AG04450 (cell line): ENCODE data around the gene GCH1. TPM values are rescaled to one million over a fixed set of nuclear protein-coding genes. Genes with fewer than 3 reads are reported as not detected.
A peak's percentile ranks its signal among the peaks of the same experiment; 100 is the strongest.
"Not testable (repeated sequence)": the region's sequence is repeated elsewhere in the genome, so short reads cannot be mapped to it uniquely, and the experiment has no call there.

Experiments used
- CTCF ChIA-PET: fragments of 300-600, 350-600 bp; formaldehyde crosslinking; extraction: SDS; loops from one replicate; lab custom pipeline; 2022; ENCODE audit warnings: antibody characterized with exemption, inconsistent platforms; lab: Charles Lee
- POLR2A ChIA-PET: fragments of 350-600 bp; formaldehyde crosslinking; extraction: SDS; loops from one replicate; lab custom pipeline; 2021; ENCODE audit warnings: antibody characterized with exemption, inconsistent platforms; lab: Yijun Ruan, JAX
- DNase-seq: peaks from one replicate; pipeline ENCODE4 v3.0.0-alpha.2; 2011; ENCODE audit warnings: low read depth, low spot score
- H3K27ac ChIP-seq: one replicate; pipeline ENCODE4 v1.5.1; 2012; ENCODE audit warnings: low read depth, low read length, control low read depth
- H3K27me3 ChIP-seq: one replicate; pipeline ENCODE4 v1.6.0; 2012; ENCODE audit warnings: low read length; ENCODE audit not compliant: control insufficient read depth, insufficient read depth
- H3K4me3 ChIP-seq: 2 replicates; pipeline ENCODE4 v1.5.1; 2011; ENCODE audit warnings: mild to moderate bottlenecking, low read depth, low read length, control low read depth
- H3K9me3 ChIP-seq: 2 replicates; pipeline ENCODE4 v1.5.1; 2012; ENCODE audit warnings: low read length; ENCODE audit not compliant: control insufficient read depth, insufficient read depth
- polyA plus RNA-seq: library from polyadenylated mRNA; depleted of rRNA; stranded (reverse); fragments of >200 nt; gene quantifications from 2 replicates; pipeline ENCODE4 v1.2.3, GENCODE V29; 2011
- TF ChIP-seq, protein P1 (sequence below): IDR thresholded peaks from 2 replicates; pipeline ENCODE4 v1.5.1; 2011; ENCODE audit warnings: low read depth, low read length, control low read depth, inconsistent platforms

Gene GCH1
- polyA plus RNA-seq, 1 experiment: 0.88 TPM

DNA sequence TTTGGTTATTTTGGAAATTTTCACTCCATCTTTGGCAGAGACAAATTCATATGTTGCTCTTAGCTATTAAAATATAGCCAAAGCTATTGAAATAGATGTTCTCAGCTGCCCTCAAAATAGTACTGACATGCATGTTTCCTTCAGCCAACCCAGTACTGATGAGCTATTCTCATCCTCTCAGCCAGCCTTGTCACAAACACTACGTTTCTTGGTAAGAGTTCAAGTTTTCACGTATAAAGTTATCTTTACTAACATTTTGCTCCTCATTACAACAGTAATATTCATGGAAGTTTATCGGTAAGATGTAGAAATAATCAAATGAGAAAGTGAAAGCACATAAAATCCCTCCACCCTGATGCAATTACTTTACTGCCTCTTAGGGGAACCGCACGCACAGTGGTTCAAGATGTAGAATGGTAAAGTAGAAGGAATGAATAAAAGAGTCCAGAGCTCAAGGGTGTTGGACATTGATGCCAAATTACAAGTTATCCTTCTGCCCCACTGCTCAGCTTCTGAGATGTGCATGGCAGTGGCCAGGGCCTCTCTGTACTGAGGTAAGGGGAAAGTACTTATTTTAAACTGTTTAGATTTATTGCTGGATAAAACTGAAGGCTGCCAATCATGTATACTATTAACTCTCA is 20.7 kb downstream of the GCH1 start:
- TF ChIP-seq, protein P1, sequence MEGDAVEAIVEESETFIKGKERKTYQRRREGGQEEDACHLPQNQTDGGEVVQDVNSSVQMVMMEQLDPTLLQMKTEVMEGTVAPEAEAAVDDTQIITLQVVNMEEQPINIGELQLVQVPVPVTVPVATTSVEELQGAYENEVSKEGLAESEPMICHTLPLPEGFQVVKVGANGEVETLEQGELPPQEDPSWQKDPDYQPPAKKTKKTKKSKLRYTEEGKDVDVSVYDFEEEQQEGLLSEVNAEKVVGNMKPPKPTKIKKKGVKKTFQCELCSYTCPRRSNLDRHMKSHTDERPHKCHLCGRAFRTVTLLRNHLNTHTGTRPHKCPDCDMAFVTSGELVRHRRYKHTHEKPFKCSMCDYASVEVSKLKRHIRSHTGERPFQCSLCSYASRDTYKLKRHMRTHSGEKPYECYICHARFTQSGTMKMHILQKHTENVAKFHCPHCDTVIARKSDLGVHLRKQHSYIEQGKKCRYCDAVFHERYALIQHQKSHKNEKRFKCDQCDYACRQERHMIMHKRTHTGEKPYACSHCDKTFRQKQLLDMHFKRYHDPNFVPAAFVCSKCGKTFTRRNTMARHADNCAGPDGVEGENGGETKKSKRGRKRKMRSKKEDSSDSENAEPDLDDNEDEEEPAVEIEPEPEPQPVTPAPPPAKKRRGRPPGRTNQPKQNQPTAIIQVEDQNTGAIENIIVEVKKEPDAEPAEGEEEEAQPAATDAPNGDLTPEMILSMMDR: no peak
- Histone ChIP-seq H3K27ac (peak overlapping the region; percentile 57), H3K27me3 (peaks cover 3% of the 10 kb centered on the region), H3K9me3 (no peaks in the 10 kb centered on the region), H3K4me3 (peak overlapping the region; percentile 61)
- ChIA-PET POLR2A (no interaction called here), CTCF (interaction anchor here (1.0 to 1.5 kb wide), 4 partner anchors 10 to 318 kb away, joined by 3 to 7 read pairs (median 4); partner anchors contain the start of gene GCH1)
- DNase-seq: no peak

DNA sequence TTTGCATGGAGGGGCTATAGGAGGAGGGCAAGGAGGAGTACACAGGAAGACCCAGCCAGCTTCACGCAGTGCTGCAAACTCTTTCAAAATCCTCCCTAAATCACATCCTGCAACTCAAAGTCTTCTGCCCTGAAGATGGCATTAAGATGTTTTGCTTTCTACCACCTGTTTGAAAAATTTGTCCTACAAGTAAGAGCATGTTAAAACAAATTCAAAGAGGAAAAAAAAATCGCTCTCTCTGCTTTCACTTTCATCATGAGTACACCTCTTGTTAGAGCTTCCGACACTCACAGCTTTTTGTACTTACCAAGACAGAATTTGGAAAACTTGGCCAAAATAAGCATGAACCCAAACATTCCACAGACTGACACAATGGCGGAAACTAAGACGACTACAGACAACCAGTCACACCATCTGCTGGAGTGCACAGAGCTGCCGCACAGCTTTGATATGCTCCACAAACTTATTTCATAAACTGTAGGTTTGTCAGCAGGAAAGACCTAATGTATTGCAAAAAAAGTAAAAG is 21.3 kb downstream of the GCH1 start:
- ChIA-PET CTCF (interaction anchor here (0.6 to 1.5 kb wide), 5 partner anchors 10 to 317 kb away, joined by 3 to 7 read pairs (median 5); partner anchors contain the start of gene GCH1), POLR2A (no interaction called here)
- H3K9me3 ChIP-seq: no peaks in the 10 kb centered on the region
- TF ChIP-seq, protein P1: no peak
- peaks cover 3% of the 10 kb centered on the region for H3K27me3 ChIP-seq
- H3K4me3 ChIP-seq: peak overlapping the region; percentile 61
- peak overlapping the region; percentile 57 for H3K27ac ChIP-seq
- DNase-seq: no peak

DNA sequence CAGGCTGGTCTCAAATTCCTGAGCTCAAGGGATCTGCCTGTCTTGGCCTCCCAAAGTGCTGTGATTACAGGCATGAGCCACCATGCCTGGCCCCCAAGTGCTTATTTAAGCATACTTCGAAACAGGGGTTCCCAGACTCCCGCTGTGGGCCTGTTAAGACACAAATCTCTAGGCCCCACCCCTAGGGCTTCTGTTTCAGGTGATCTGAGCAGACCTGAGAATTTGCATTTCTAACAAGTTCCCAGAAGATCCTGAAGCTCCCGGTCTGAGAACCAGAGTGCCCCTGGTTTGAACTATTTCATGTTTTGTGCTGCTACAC is 25.0 kb downstream of the GCH1 start:
- no peak for DNase-seq
- H3K4me3 ChIP-seq: no peak overlapping the region
- TF ChIP-seq, protein P1: no peak
- peaks cover 3% of the 10 kb centered on the region for H3K27me3 ChIP-seq
- H3K27ac ChIP-seq: no peak overlapping the region
- no peaks in the 10 kb centered on the region for H3K9me3 ChIP-seq
- CTCF ChIA-PET: no interaction called here
- POLR2A ChIA-PET: interaction anchor here (0.6 kb wide), 1 partner anchor 19 kb away, joined by 3 read pairs; no protein-coding TSS in a partner anchor

DNA sequence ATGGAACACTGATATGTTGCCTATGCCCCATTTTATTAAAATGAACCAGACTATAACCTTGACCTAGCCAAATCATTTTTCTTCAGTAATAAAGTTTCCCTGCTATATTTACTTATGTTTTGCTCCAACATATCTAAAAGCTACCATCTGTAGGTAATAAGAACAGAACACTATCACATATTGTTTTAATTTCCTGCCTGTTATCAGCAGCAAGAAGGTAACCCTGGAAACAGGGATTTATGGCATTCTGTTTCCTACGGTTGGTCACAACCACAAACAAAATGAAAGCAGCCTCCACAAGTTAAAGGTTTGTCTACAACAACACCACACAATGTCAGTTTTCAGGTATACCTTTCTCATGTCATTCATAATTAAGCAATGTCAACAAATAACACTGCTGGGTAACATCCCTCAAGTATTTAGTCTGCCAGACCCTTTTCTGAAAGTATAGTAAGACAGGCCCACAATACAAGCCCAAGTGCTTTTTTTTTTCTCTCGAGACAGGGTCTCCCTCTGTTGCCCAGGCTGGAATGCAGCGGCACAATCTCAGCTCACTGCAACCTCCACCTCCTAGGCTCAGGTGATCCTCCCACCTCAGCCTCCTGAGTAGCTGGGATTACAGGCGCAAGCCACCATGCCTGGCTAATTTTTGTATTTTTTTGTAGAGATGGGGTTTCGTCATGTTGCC is 25.5 kb downstream of the GCH1 start:
- ChIA-PET POLR2A (no interaction called here), CTCF (no interaction called here)
- Histone ChIP-seq H3K27ac (no peak overlapping the region), H3K9me3 (no peaks in the 10 kb centered on the region), H3K4me3 (no peak overlapping the region), H3K27me3 (peaks cover 3% of the 10 kb centered on the region)
- no peak for DNase-seq
- TF ChIP-seq, protein P1: no peak

DNA sequence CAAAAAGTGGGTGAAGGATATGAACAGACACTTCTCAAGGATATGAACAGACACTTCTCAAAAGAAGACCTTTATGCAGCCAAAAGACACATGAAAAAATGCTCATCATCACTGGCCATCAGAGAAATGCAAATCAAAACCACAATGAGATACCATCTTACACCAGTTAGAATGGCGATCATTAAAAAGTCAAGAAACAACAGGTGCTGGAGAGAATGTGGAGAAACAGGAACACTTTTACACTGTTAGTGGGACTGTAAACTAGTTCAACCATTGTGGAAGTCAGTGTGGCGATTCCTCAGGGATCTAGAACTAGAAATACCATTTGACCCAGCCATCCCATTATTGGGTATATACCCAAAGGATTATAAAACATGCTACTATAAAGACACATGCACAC is 27.0 kb downstream of the GCH1 start:
- POLR2A ChIA-PET, CTCF ChIA-PET: not testable (repeated sequence)

DNA sequence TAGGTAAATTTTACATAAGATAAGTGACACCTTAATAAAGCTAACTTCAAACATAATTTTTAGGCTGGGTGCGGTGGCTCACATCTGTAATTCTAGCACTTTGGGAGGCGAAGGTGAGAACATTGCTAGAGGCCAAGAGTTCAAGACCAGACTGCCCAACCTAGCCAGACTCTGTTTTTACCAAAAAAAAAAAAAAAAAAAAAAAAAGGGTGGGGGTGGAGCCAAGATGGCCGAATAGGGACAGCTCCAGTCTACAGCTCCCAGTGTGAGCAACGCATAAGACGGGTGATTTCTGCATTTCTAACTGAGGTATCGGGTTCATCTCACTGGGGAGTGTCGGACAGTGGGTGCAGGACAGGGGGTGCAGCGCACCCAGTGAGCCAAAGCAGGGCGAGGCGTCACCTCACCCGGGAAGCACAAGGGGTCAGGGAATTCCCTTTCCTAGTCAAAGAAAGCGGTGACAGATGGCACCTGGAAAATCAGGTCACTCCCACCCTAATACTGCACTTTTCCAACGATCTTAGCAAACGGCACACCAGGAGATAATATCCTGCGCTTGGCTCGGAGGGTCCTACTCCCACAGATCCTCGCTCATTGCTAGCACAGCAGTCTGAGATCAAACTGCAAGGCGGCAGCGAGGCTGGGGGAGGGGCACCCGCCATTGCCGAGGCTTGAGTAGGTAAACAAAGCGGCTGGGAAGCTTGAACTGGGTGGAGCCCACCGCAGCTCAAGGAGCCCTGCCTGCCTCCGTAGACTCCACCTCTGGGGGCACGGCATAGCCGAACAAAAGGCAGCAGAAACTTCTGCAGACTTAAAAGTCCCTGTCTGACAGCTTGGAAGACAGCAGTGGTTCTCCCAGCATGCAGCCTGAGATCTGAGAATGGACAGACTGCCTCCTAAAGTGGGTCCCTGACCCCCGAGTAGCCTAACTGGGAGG is 32.2 kb downstream of the GCH1 start:
- H3K4me3 ChIP-seq: peak overlapping the region; percentile 34
- H3K27ac ChIP-seq, H3K27me3 ChIP-seq, DNase-seq, H3K9me3 ChIP-seq, POLR2A ChIA-PET: not testable (repeated sequence)
- CTCF ChIA-PET: interaction anchor here (0.6 kb wide), 1 partner anchor 1543 kb away, joined by 7 read pairs; no protein-coding TSS in a partner anchor

More for the DNA sequence above, 27.0 kb downstream of the GCH1 start:
- not testable (repeated sequence) for H3K4me3 ChIP-seq, H3K27me3 ChIP-seq, H3K9me3 ChIP-seq, DNase-seq, H3K27ac ChIP-seq
